HG03135 (cell line): Measurements from ENCODE around the gene MIA.
"Not testable (repeated sequence)": the region's sequence is repeated elsewhere in the genome, so short reads cannot be mapped to it uniquely, and the experiment has no call there.

Source experiments
- ATAC-seq: cut with Tn5 transposase; IDR thresholded peaks from one replicate; pipeline ENCODE4 v1.9.1; 2021; ENCODE audit warnings: mild to moderate bottlenecking, moderate library complexity; ENCODE audit not compliant: unreplicated experiment

MIA gene

GRCh38 chr19:40815223-40815622 lies 39.9 kb downstream of the MIA start:
- no peak for ATAC-seq

GRCh38 chr19:40818480-40819399 lies 43.4 kb downstream of the MIA start:
- ATAC-seq = not testable (repeated sequence)

GRCh38 chr19:40819479-40820234 lies 44.3 kb downstream of the MIA start:
- not testable (repeated sequence) for ATAC-seq

- no peak for ATAC-seq
Measured at GRCh38 chr19:40822161-40822560, 46.8 kb downstream of the MIA start.

- ATAC-seq = not testable (repeated sequence)
Measured at GRCh38 chr19:40822704-40823553, 47.6 kb downstream of the MIA start.

GRCh38 chr19:40824916-40825315 lies 49.6 kb downstream of the MIA start:
- not testable (repeated sequence) for ATAC-seq

- not testable (repeated sequence) for ATAC-seq
Measured at GRCh38 chr19:40825460-40826095, 50.3 kb downstream of the MIA start.

GRCh38 chr19:40826312-40826698 lies 51.0 kb downstream of the MIA start:
- not testable (repeated sequence) for ATAC-seq

GRCh38 chr19:40826699-40827385 lies 51.5 kb downstream of the MIA start:
- not testable (repeated sequence) for ATAC-seq
